Panc1 (cell line): ENCODE measurements around the gene BANF2. TPM values are rescaled to one million over a fixed set of nuclear protein-coding genes. Genes with fewer than 3 reads are reported as not detected.

Source experiments
- ATAC-seq: fragments of 200-7000 bp; cut with Tn5 transposase; 2 replicates; pipeline ENCODE4 v1.9.1; 2020; ENCODE audit warnings: mild to moderate bottlenecking, moderate library complexity
- BruUV-seq: library from RNA; stranded (reverse); fragments of 400-500 nt; replicated peaks from 2 replicates; lab custom pipeline; 2021; lab: Mats Ljungman, UMichigan
- CTCF ChIA-PET: fragments of 300-600 bp; sonication (Branson Sonifier 250); formaldehyde crosslinking; loops from one replicate; lab custom pipeline; 2022; ENCODE audit warnings: antibody characterized with exemption; lab: Charles Lee
- POLR2A ChIA-PET: fragments of 300-600 bp; sonication (Branson Sonifier 250); formaldehyde crosslinking; loops from one replicate; lab custom pipeline; 2022; ENCODE audit warnings: antibody characterized with exemption; lab: Charles Lee
- DNase-seq: peaks from one replicate; pipeline ENCODE4 v3.0.0-alpha.2; 2010; ENCODE audit warnings: low read depth, low spot score
- H3K27ac ChIP-seq: 2 replicates; pipeline ENCODE4 v1.5.1; 2011; ENCODE audit warnings: mild to moderate bottlenecking, low read length, inconsistent platforms
- H3K27me3 ChIP-seq: fragments of 200-500 bp; sonication (Bioruptor generic); 2 replicates; pipeline ENCODE4 v1.6.0; 2014; ENCODE audit warnings: low read length, inconsistent platforms; ENCODE audit not compliant: control insufficient read depth, insufficient read depth
- H3K36me3 ChIP-seq: fragments of 200-500 bp; sonication (Bioruptor generic); 2 replicates; pipeline ENCODE4 v1.5.1; 2014; ENCODE audit warnings: inconsistent platforms, mild to moderate bottlenecking, low read length, moderate library complexity; ENCODE audit not compliant: control insufficient read depth, insufficient read depth
- H3K4me1 ChIP-seq: 2 replicates; pipeline ENCODE4 v1.5.1; 2011; ENCODE audit warnings: inconsistent platforms, mild to moderate bottlenecking, low read length, moderate library complexity; ENCODE audit not compliant: control insufficient read depth, insufficient read depth
- H3K4me3 ChIP-seq, 2 experiments: 2 replicates each; pipeline ENCODE4 v1.5.1; 2011 to 2012; ENCODE audit warnings: low read depth in 2 of 2, low read length in 2 of 2, mild to moderate bottlenecking in 2 of 2, inconsistent platforms in 1 of 2, moderate library complexity in 1 of 2
- H3K9me3 ChIP-seq: fragments of 200-500 bp; sonication (Bioruptor generic); 2 replicates; pipeline ENCODE4 v1.5.1; 2014; ENCODE audit warnings: low read depth, mild to moderate bottlenecking, inconsistent platforms, low read length, moderate library complexity; ENCODE audit not compliant: control insufficient read depth, insufficient read depth
- POLR2AphosphoS5 ChIP-seq: IDR thresholded peaks from 2 replicates; pipeline ENCODE4 v1.6.1; 2012; ENCODE audit warnings: mild to moderate bottlenecking, low read depth, low read length, moderate library complexity
- SIN3A ChIP-seq: IDR thresholded peaks from 2 replicates; pipeline ENCODE4 v1.6.1; 2012; ENCODE audit warnings: low read depth, mild to moderate bottlenecking, low read length, moderate library complexity, borderline replicate concordance; ENCODE audit not compliant: insufficient read depth
- TCF7L2 ChIP-seq: IDR thresholded peaks from 2 replicates; pipeline ENCODE4 v1.6.1; 2011; ENCODE audit warnings: mild to moderate bottlenecking, low read depth, low read length, inconsistent platforms
- in situ Hi-C: cut with HindIII; loops from 2 replicates; pipeline ENCODE4 v1.10.0; 2016; ENCODE audit warnings: low sequenced_read_pairs, low pct_unique_long_range_greater_than_20kb
- intact Hi-C: fragments of 100-400 bp; cut with micrococcal nuclease; formaldehyde crosslinking; loops from one replicate; pipeline ENCODE4 v1.10.0; 2022; ENCODE audit not compliant: unreplicated experiment
- total RNA-seq: library from RNA; stranded (reverse); gene quantifications from one replicate; pipeline ENCODE4 v1.2.1, GENCODE V29; 2021; ENCODE audit not compliant: unreplicated experiment
- TF ChIP-seq, protein P1 (sequence below): fragments of 450-650 bp; IDR thresholded peaks from 2 replicates; pipeline ENCODE4 v1.5.1; 2017; ENCODE audit warnings: mild to moderate bottlenecking
- TF ChIP-seq, protein P2 (sequence below), 2 experiments: IDR thresholded peaks; 2 replicates each; pipeline ENCODE4 v1.6.1; 2011 to 2012; ENCODE audit warnings: low read depth in 2 of 2, control low read depth in 1 of 2, low read length in 1 of 2, mild to moderate bottlenecking in 1 of 2, moderate library complexity in 1 of 2; ENCODE audit not compliant: insufficient read depth in 1 of 2

The BANF2 gene
- total RNA-seq, 1 experiment from 2014 or later: not detected

DNA sequence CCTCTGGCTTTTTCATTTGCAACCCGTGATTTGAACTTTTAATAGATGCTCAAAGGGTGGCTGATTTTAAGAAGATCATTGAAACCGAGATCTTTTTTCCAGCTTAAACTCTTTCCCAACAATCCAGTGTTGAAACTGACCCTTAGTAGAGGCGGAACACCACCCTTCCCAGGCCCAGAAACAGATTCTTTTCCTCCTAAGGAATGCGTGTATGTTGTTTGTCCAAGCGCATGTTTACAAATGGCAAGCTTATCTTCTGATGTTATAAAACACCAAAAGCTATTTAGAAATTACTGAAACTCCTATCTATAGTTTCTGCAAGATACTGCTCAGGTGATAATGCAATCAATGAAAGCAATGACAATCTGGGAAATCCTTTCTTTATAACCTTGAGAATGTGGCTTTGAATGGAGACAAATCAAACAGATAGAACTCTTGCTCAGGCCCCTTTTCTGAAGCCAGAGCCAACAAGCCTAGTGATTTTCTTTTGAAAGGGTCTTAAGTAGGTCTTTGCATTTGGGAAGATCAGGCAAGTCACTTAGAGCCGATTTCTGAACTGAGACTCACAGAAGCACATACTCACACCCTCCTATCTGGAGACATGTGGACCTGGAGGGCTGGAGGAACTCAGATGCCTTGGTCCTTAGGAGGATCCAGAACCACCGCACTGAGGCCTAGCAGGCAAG lies 9.1 kb downstream of the BANF2 start:
- CTCF ChIA-PET: no interaction called here

DNA sequence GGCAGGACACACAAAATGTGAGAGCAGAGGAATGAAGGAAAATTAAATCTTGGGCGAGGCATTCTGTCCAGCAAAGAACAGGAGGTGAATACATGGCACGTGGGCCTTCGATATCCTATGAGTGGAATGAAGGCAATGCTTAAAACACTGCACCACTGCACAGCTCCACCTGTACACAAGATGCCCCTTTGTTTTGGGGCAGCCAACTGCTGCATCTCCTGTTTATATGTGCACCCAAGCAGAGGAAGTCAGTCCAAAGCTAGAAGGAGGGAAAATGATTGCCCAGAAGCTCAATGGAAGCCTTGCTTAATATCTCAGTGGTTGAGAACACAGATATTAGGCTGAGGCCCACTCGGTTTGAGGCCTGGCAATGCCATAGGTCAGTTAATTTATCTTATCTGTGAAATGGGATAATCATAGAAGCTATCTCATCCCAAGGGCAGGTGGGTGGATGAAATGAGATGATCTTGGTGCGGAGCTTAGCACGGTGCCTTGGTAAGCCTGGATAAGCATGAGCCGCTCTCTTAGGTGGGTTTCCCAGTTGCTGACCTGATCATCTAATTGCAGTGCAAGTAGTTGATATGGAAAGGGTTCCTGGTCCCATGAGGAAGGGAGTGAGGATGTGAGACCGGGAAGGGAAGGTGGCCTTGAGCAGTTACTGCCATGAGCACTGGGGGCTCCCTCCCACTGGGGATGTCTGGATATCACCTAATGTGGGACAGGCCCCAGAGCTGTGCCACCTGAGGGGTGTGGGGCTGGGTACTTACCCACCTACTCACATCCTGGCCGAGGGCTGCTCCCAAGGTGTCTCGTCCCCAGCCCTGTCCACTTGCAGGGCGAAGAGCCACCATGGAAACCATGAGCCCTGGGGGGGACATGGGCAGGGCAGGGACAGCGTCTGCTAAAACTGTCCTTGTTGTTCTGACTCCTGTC lies 9.9 kb downstream of the BANF2 start:
- Histone ChIP-seq H3K4me1 (no peaks in the 10 kb centered on the region), H3K36me3 (no peaks in the 10 kb centered on the region), H3K27me3 (no peaks in the 10 kb centered on the region), H3K9me3 (no peaks in the 10 kb centered on the region), H3K27ac (no peak overlapping the region), H3K4me3 (no peak overlapping the region)
- BruUV-seq: no TSS peak
- TF ChIP-seq, protein P1, sequence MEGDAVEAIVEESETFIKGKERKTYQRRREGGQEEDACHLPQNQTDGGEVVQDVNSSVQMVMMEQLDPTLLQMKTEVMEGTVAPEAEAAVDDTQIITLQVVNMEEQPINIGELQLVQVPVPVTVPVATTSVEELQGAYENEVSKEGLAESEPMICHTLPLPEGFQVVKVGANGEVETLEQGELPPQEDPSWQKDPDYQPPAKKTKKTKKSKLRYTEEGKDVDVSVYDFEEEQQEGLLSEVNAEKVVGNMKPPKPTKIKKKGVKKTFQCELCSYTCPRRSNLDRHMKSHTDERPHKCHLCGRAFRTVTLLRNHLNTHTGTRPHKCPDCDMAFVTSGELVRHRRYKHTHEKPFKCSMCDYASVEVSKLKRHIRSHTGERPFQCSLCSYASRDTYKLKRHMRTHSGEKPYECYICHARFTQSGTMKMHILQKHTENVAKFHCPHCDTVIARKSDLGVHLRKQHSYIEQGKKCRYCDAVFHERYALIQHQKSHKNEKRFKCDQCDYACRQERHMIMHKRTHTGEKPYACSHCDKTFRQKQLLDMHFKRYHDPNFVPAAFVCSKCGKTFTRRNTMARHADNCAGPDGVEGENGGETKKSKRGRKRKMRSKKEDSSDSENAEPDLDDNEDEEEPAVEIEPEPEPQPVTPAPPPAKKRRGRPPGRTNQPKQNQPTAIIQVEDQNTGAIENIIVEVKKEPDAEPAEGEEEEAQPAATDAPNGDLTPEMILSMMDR: no peak
- CTCF ChIA-PET: no interaction called here
- in situ Hi-C loops: no loop called here
- intact Hi-C loops: loop anchor here (10.0 kb wide), 1 partner anchor 55 kb away; no protein-coding TSS in a partner anchor
- POLR2A ChIA-PET: interaction anchor here (0.6 kb wide), 1 partner anchor 93 kb away, joined by 3 read pairs; no protein-coding TSS in a partner anchor
- no peak for DNase-seq
- ATAC-seq: no peak

More for the DNA sequence above, 9.1 kb downstream of the BANF2 start:
- no peak for ATAC-seq
- Histone ChIP-seq H3K4me3 (no peak overlapping the region), H3K9me3 (no peaks in the 10 kb centered on the region), H3K27ac (no peak overlapping the region), H3K4me1 (no peaks in the 10 kb centered on the region), H3K36me3 (no peaks in the 10 kb centered on the region), H3K27me3 (no peaks in the 10 kb centered on the region)
- in situ Hi-C loops (no loop called here), intact Hi-C loops (loop anchor here (10.0 kb wide), 1 partner anchor 56 kb away; no protein-coding TSS in a partner anchor)
- TF ChIP-seq POLR2AphosphoS5: no peak
- TF ChIP-seq, protein P1: no peak
- no peak for TF ChIP-seq TCF7L2
- no peak for TF ChIP-seq SIN3A
- TF ChIP-seq, protein P2, sequence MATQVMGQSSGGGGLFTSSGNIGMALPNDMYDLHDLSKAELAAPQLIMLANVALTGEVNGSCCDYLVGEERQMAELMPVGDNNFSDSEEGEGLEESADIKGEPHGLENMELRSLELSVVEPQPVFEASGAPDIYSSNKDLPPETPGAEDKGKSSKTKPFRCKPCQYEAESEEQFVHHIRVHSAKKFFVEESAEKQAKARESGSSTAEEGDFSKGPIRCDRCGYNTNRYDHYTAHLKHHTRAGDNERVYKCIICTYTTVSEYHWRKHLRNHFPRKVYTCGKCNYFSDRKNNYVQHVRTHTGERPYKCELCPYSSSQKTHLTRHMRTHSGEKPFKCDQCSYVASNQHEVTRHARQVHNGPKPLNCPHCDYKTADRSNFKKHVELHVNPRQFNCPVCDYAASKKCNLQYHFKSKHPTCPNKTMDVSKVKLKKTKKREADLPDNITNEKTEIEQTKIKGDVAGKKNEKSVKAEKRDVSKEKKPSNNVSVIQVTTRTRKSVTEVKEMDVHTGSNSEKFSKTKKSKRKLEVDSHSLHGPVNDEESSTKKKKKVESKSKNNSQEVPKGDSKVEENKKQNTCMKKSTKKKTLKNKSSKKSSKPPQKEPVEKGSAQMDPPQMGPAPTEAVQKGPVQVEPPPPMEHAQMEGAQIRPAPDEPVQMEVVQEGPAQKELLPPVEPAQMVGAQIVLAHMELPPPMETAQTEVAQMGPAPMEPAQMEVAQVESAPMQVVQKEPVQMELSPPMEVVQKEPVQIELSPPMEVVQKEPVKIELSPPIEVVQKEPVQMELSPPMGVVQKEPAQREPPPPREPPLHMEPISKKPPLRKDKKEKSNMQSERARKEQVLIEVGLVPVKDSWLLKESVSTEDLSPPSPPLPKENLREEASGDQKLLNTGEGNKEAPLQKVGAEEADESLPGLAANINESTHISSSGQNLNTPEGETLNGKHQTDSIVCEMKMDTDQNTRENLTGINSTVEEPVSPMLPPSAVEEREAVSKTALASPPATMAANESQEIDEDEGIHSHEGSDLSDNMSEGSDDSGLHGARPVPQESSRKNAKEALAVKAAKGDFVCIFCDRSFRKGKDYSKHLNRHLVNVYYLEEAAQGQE (IDR thresholded peaks at IDR 0.05; ENCODE audit: insufficient read depth in 1 of 2, low read depth in 2 of 2, low read length in 1 of 2): no peak
- DNase-seq: no peak
- BruUV-seq: no TSS peak
- POLR2A ChIA-PET: no interaction called here
